K562 (cell line): ENCODE measurements around the gene MED19. TPM values are rescaled to one million over a fixed set of nuclear protein-coding genes. Genes with fewer than 3 reads are reported as not detected.
A peak's percentile ranks its signal among the peaks of the same experiment; 100 is the strongest.

Source experiments
- CEBPG ChIP-seq, 3 experiments: fragments of 200-800 bp in 1 of 3; sonication (Bioruptor generic) in 1 of 3; sonication (generic) in 1 of 3; formaldehyde crosslinking in 1 of 3; IDR thresholded peaks in 2 of 3; conservative IDR thresholded peaks in 1 of 3; 2 replicates each; pipeline versions ENCODE4 v1.6.1 to v1.8.0; 2016 to 2022; ENCODE audit warnings: missing compliant biosample characterization in 2 of 3, missing genetic modification characterization in 2 of 3, mild to moderate bottlenecking in 1 of 3, missing genetic modification reagents in 1 of 3
- CGGBP1 ChIP-seq: fragments of 250-450 bp; sonication (Bioruptor Pico); IDR thresholded peaks from 2 replicates; pipeline ENCODE4 v1.9.0; 2021; ENCODE audit warnings: mild to moderate bottlenecking
- CHAMP1 ChIP-seq: fragments of 450-650 bp; IDR thresholded peaks from 2 replicates; pipeline ENCODE4 v1.6.1; 2016; ENCODE audit warnings: mild to moderate bottlenecking
- CHD2 ChIP-seq: IDR thresholded peaks from 2 replicates; pipeline ENCODE4 v1.6.1; 2011; ENCODE audit warnings: low read depth, low read length
- HCFC1 ChIP-seq: IDR thresholded peaks from 2 replicates; pipeline ENCODE4 v1.6.1; 2012; ENCODE audit warnings: low read depth, low read length, improper control_type of control experiment
- PHB2 ChIP-seq: fragments of 450-650 bp; IDR thresholded peaks from 2 replicates; pipeline ENCODE4 v1.6.1; 2017; ENCODE audit warnings: low read depth
- POLR2AphosphoS2 ChIP-seq: IDR thresholded peaks from 2 replicates; pipeline ENCODE4 v1.6.1; 2012; ENCODE audit warnings: low read length, improper control_type of control experiment
- TCF15 ChIP-seq: fragments of 250-450 bp; sonication (Bioruptor Pico); IDR thresholded peaks from 2 replicates; pipeline ENCODE4 v1.8.0; 2022; ENCODE audit warnings: moderate library complexity, mild to moderate bottlenecking, inconsistent platforms
- USF1 ChIP-seq: sonication (generic); formaldehyde crosslinking; IDR thresholded peaks from 2 replicates; pipeline ENCODE4 v1.9.0; 2022; ENCODE audit warnings: mild to moderate bottlenecking, missing genetic modification reagents
- ZKSCAN1 ChIP-seq: fragments of 150-350 bp; IDR thresholded peaks from 2 replicates; pipeline ENCODE4 v1.6.1; 2016; ENCODE audit warnings: low read depth, low read length
- ZNF175 ChIP-seq: fragments of 200-800 bp; sonication (Bioruptor generic); IDR thresholded peaks from 2 replicates; pipeline ENCODE4 v1.6.1; 2016; ENCODE audit warnings: low read depth, mild to moderate bottlenecking, missing genetic modification characterization, missing compliant biosample characterization
- ZNF318 ChIP-seq, 2 experiments: fragments of 450-650 bp; IDR thresholded peaks; 2 replicates each; pipeline ENCODE4 v1.6.1; 2016; ENCODE audit warnings: mild to moderate bottlenecking in 2 of 2, borderline replicate concordance in 1 of 2, low read depth in 1 of 2, moderate library complexity in 1 of 2
- ZNF77 ChIP-seq: fragments of 250-450 bp; sonication (Bioruptor Pico); IDR thresholded peaks from 2 replicates; pipeline ENCODE4 v1.5.0; 2020
- ZSCAN32 ChIP-seq: fragments of 450-650 bp; formaldehyde crosslinking; IDR thresholded peaks from 2 replicates; pipeline ENCODE4 v1.4.0; 2020; ENCODE audit warnings: mild to moderate bottlenecking, moderate library complexity
- polyA plus RNA-seq, 8 experiments: library from polyadenylated mRNA; depleted of rRNA in 4 of 8; stranded (reverse) in 5 of 8; unstranded in 3 of 8; fragments of >200 nt; fragmentation: Nextera tagmentation in 2 of 8; fragmentation: Illumina TruSeq in 1 of 8; extraction: Ambion mirVana in 2 of 8; extraction: Trizol in 1 of 8; gene quantifications; 2 replicates each; pipeline versions ENCODE4 v1.2.1 to v1.2.3, GENCODE V29; 2011 to 2014; ENCODE audit warnings: inconsistent platforms in 1 of 8, missing spikeins in 1 of 8
- total RNA-seq, 7 experiments: library from RNA; depleted of rRNA in 6 of 7; stranded (reverse); fragments of >200 nt in 6 of 7; fragmentation: Illumina TruSeq in 2 of 7; extraction: Trizol in 2 of 7; gene quantifications; 2 replicates each; pipeline versions ENCODE4 v1.2.1 to v1.2.3, GENCODE V29; 2011 to 2021; ENCODE audit warnings: low replicate concordance in 1 of 7

MED19 gene
- total and polyA plus RNA-seq, 9 of the 15 experiments (the other 6 are each of a cell fraction or from before 2014, with no cell fraction given): 7.3 to 23.5 (median 15.0) TPM

- no peak for TF ChIP-seq CEBPG (CRISPR knock-in tag; IDR thresholded peaks at IDR 0.05)
- TF ChIP-seq CEBPG (tag; conservative IDR thresholded peaks at IDR 0.05 in 1 of 2, IDR thresholded peaks at IDR 0.05 in 1 of 2): peak in 1 of 2 experiments; percentile 51; a peak in 2 of 4 replicates
- no peak for TF ChIP-seq TCF15 (CRISPR knock-in tag)
- TF ChIP-seq PHB2: no peak
- no peak for TF ChIP-seq USF1 (CRISPR knock-in tag)
- peak; percentile 93 for TF ChIP-seq ZKSCAN1
- TF ChIP-seq ZSCAN32 (CRISPR knock-in tag): no peak
- no peak for TF ChIP-seq ZNF175 (CRISPR knock-in tag)
- no peak for TF ChIP-seq ZNF77 (CRISPR knock-in tag)
- TF ChIP-seq POLR2AphosphoS2: no peak
- TF ChIP-seq ZNF318 (IDR thresholded peaks at IDR 0.05; ENCODE audit: borderline replicate concordance in 1 of 2, low read depth in 1 of 2): no peak; a peak in 1 of 4 replicates
- TF ChIP-seq CHAMP1: no peak
- TF ChIP-seq CGGBP1 (CRISPR knock-in tag): peak; percentile 8; the same call in 1 of the 2 replicates
- peak; percentile 51; the same call in 1 of the 2 replicates for TF ChIP-seq HCFC1
- TF ChIP-seq CHD2: no peak
These were observed 44.8 kb downstream of the MED19 start (continued) for GRCh38 chr11:57667117-57667735.
